DOHH2 (cell line): ENCODE measurements around the gene CSNK2B.
"Not testable (repeated sequence)": the region's sequence is repeated elsewhere in the genome, so short reads cannot be mapped to it uniquely, and the experiment has no call there.

Source experiments
- H3F3A ChIP-seq: fragments of 200-600 bp; sonication (generic), shearing (Covaris generic); 2 replicates; pipeline ENCODE4 v1.6.0; 2016; ENCODE audit warnings: antibody characterized with exemption, mild to moderate bottlenecking; ENCODE audit not compliant: control insufficient read depth, insufficient read depth
- H3K27ac ChIP-seq: fragments of 200-600 bp; sonication (generic); 2 replicates; pipeline ENCODE4 v1.5.1; 2014; ENCODE audit warnings: low read depth, mild to moderate bottlenecking, low read length, moderate library complexity
- H3K27me3 ChIP-seq: fragments of 200-600 bp; sonication (generic); 2 replicates; pipeline ENCODE4 v1.6.1; 2014; ENCODE audit warnings: mild to moderate bottlenecking, low read length, mixed read lengths; ENCODE audit not compliant: control insufficient read depth
- H3K36me3 ChIP-seq: fragments of 200-600 bp; sonication (generic); 2 replicates; pipeline ENCODE4 v1.6.1; 2014; ENCODE audit warnings: mild to moderate bottlenecking, low read length, moderate library complexity, mixed read lengths; ENCODE audit not compliant: control insufficient read depth
- H3K4me1 ChIP-seq: fragments of 200-600 bp; sonication (generic); 2 replicates; pipeline ENCODE4 v1.6.1; 2014; ENCODE audit warnings: mild to moderate bottlenecking, low read length, mixed read lengths; ENCODE audit not compliant: control insufficient read depth
- H3K4me2 ChIP-seq: fragments of 200-600 bp; sonication (generic); 2 replicates; pipeline ENCODE4 v1.6.0; 2014; ENCODE audit warnings: mild to moderate bottlenecking, low read length, moderate library complexity
- H3K4me3 ChIP-seq: fragments of 200-600 bp; sonication (generic); 2 replicates; pipeline ENCODE4 v1.5.1; 2014; ENCODE audit warnings: mild to moderate bottlenecking, low read length, mixed read lengths
- H3K79me2 ChIP-seq: fragments of 200-600 bp; sonication (generic); 2 replicates; pipeline ENCODE4 v1.6.1; 2014; ENCODE audit warnings: mild to moderate bottlenecking, low read length, mixed read lengths; ENCODE audit not compliant: control insufficient read depth
- H3K9me2 ChIP-seq: fragments of 200-600 bp; sonication (generic); replicated peaks from 2 replicates; pipeline ENCODE4 v1.6.1; 2014; ENCODE audit warnings: mild to moderate bottlenecking, low read length, mixed read lengths; ENCODE audit not compliant: control insufficient read depth
- H3K9me3 ChIP-seq: fragments of 200-600 bp; sonication (generic); 2 replicates; pipeline ENCODE4 v1.6.1; 2014; ENCODE audit warnings: antibody characterized with exemption, low read length, mixed read lengths; ENCODE audit not compliant: control insufficient read depth, insufficient read depth
- H4K20me1 ChIP-seq: fragments of 200-600 bp; sonication (generic); 2 replicates; pipeline ENCODE4 v1.6.0; 2014; ENCODE audit warnings: low read depth, mild to moderate bottlenecking, antibody characterized with exemption, low read length, moderate library complexity; ENCODE audit not compliant: control insufficient read depth, insufficient read depth
- EZH2phosphoT487 ChIP-seq: fragments of 200-600 bp; sonication (generic); IDR thresholded peaks from 2 replicates; pipeline ENCODE4 v1.6.1; 2017; ENCODE audit warnings: borderline replicate concordance, mild to moderate bottlenecking, antibody characterized with exemption, low read length, moderate library complexity, mixed read lengths
- TF ChIP-seq, protein P1 (sequence below): fragments of 200-600 bp; sonication (generic); IDR thresholded peaks from one replicate; pipeline ENCODE4 v1.5.1; 2014; ENCODE audit warnings: antibody characterized with exemption, mild to moderate bottlenecking, low read depth, low read length; ENCODE audit not compliant: poor library complexity, severe bottlenecking

Gene CSNK2B

DNA sequence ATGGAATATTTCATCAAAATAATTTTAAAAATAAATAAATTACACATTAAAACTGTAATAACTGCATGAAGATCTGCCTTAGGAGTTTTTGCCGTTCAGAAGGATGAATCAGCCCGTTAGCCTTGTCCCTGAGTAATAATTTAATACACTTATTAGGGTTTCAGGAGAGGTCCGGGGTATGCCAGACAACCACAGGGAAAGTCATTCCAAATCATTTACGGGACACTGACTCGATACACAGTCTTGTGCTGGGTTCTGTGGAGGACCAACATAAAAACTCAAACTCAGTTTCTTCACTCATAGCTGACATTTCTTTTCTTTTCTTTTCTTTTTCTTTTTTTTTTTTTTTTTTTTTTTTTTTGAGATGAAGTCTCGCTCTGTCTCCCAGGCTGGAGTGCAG, 40.1 kb downstream of the CSNK2B start:
- Histone ChIP-seq H3K4me1 (peaks cover 25% of the 10 kb centered on the region), H3F3A (peaks cover 6% of the 10 kb centered on the region), H3K4me2 (no peak overlapping the region), H3K4me3 (no peak overlapping the region), H3K27me3 (peaks cover 12% of the 10 kb centered on the region), H3K9me2 (no peaks in the 10 kb centered on the region), H3K36me3 (peaks cover 4% of the 10 kb centered on the region), H4K20me1 (0 out of 2 replicates have a peak, but pooled peaks cover 4% of the 10 kb centered on the region), H3K27ac (no peak overlapping the region), H3K9me3 (no peaks in the 10 kb centered on the region), H3K79me2 (peaks cover 19% of the 10 kb centered on the region)
- no peak for TF ChIP-seq EZH2phosphoT487
- TF ChIP-seq, protein P1, sequence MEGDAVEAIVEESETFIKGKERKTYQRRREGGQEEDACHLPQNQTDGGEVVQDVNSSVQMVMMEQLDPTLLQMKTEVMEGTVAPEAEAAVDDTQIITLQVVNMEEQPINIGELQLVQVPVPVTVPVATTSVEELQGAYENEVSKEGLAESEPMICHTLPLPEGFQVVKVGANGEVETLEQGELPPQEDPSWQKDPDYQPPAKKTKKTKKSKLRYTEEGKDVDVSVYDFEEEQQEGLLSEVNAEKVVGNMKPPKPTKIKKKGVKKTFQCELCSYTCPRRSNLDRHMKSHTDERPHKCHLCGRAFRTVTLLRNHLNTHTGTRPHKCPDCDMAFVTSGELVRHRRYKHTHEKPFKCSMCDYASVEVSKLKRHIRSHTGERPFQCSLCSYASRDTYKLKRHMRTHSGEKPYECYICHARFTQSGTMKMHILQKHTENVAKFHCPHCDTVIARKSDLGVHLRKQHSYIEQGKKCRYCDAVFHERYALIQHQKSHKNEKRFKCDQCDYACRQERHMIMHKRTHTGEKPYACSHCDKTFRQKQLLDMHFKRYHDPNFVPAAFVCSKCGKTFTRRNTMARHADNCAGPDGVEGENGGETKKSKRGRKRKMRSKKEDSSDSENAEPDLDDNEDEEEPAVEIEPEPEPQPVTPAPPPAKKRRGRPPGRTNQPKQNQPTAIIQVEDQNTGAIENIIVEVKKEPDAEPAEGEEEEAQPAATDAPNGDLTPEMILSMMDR = no peak

DNA sequence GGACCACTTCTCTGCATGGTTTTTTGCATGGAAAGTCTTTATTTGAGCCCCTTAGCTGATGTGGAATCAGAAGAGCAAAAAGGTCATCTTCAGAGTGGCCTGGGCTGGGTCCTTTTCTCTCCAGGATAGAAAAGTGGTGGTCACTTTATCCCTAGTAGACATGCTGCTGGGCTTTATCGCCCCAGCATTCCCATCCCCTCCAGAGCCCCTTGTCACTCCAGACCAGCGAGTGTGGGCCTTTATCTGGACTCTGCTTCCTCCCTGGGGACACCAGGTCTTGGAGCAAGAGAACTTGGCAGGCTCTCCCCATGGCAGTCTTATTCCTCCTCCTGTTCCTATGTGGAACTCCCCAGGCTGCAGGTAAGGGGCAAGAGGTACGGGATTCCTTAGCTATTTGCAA, 40.7 kb downstream of the CSNK2B start, which contains the start of gene LY6G6F:
TSS of gene LY6G6F (plus strand) at position 268 of the 400 bp plus-strand sequence. CDS start at position 309, 41 bp downstream.
- Histone ChIP-seq H3F3A (peaks cover 6% of the 10 kb centered on the region), H3K4me3 (no peak within 1 kb of the TSS), H3K36me3 (no peaks in the 10 kb centered on the region), H3K79me2 (peaks cover 12% of the 10 kb centered on the region), H3K27me3 (peaks cover 18% of the 10 kb centered on the region), H3K27ac (no peak within 1 kb of the TSS), H3K4me1 (peaks cover 19% of the 10 kb centered on the region), H3K4me2 (no peak within 1 kb of the TSS), H3K9me2 (no peaks in the 10 kb centered on the region), H4K20me1 (0 out of 2 replicates have a peak, but pooled peaks cover 3% of the 10 kb centered on the region), H3K9me3 (no peaks in the 10 kb centered on the region)
- TF ChIP-seq, protein P1 = no peak
- TF ChIP-seq EZH2phosphoT487 = no peak

DNA sequence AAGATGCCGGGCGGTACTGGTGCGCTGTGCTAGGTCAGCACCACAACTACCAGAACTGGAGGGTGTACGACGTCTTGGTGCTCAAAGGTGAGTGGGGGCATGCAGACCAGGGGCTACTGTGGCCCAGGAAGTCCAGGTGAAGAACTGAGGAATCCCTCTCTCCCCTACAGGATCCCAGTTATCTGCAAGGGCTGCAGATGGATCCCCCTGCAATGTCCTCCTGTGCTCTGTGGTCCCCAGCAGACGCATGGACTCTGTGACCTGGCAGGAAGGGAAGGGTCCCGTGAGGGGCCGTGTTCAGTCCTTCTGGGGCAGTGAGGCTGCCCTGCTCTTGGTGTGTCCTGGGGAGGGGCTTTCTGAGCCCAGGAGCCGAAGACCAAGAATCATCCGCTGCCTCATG, 41.8 kb downstream of the CSNK2B start:
- no peak for TF ChIP-seq EZH2phosphoT487
- Histone ChIP-seq H4K20me1 (no peaks in the 10 kb centered on the region), H3K4me1 (peaks cover 12% of the 10 kb centered on the region), H3K9me2 (no peaks in the 10 kb centered on the region), H3K4me2 (no peak overlapping the region), H3F3A (peaks cover 6% of the 10 kb centered on the region), H3K27me3 (peaks cover 29% of the 10 kb centered on the region), H3K36me3 (no peaks in the 10 kb centered on the region), H3K79me2 (peaks cover 1% of the 10 kb centered on the region), H3K4me3 (no peak overlapping the region), H3K27ac (no peak overlapping the region), H3K9me3 (no peaks in the 10 kb centered on the region)

DNA sequence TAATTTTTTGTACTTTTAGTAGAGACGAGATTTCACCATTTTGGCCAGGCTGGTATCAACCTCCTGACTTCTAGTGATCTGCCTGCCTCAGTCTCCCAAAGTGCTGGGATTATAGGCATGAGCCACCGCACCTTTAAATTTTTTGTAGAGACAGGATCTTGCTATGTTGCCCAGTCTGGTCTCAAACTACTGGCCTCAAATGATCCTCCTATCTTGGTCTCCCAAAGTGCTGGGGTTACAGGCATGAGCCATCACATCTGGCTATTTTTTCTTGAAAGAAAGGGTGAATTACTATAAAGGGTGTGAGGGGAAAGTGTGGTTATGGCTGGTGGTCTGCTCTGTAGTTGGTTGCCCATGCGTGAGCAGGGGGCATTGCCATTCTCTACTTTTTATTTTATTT, 42.3 kb downstream of the CSNK2B start:
- Histone ChIP-seq H3K36me3 (no peaks in the 10 kb centered on the region), H3K27me3 (peaks cover 34% of the 10 kb centered on the region), H3K4me3 (no peak overlapping the region), H3F3A (peaks cover 6% of the 10 kb centered on the region), H3K4me2 (no peak overlapping the region), H3K9me3 (no peaks in the 10 kb centered on the region), H4K20me1 (no peaks in the 10 kb centered on the region), H3K4me1 (peaks cover 12% of the 10 kb centered on the region), H3K79me2 (no peaks in the 10 kb centered on the region), H3K27ac (no peak overlapping the region), H3K9me2 (no peaks in the 10 kb centered on the region)
- TF ChIP-seq, protein P1 = no peak

DNA sequence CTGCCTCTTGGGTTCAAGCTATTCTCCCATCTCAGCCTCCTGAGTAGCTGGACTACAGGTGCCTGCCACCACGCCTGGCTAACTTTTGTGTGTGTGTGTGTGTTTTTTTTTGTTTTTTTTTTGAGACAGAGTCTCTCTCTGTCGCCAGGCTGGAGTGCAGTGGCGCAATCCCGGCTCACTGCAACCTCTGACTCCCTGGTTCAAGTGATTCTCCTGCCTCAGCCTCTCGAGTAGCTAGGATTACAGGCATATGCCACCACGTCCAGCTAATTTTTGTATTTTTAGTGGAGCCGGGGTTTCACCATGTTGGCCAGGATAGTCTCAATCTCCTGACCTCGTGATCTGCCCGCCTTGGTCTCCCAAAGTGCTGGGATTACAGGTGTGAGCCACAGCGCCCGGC, 43.3 kb downstream of the CSNK2B start:
- H3K79me2 ChIP-seq, H3K9me2 ChIP-seq, H3K27ac ChIP-seq, H3K4me1 ChIP-seq, H3K9me3 ChIP-seq, H3K4me2 ChIP-seq, H3K4me3 ChIP-seq, H3K36me3 ChIP-seq, H4K20me1 ChIP-seq, H3F3A ChIP-seq: not testable (repeated sequence)
- peaks cover 40% of the 10 kb centered on the region for H3K27me3 ChIP-seq
